Measurements from ENCODE around the gene ANOS1.

DNA sequence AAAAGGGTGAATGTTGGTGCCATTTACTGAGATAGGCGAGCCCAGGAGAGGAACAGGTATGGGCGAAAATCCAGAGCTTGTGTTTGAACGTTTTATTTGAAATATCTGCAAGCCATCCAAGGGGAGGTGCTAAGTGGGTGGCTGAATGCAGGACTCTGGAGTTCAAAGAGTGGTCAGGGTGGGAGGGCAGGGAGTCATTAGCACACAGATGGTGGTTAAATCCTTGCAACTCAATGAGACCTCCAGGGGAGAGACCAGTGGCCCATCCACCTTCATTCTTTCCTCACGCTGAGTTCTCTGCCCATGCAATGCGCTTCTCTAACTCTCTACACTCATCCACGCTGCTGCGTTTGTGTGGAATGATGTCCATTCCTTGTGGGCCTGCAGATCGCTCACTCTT, 166.2 kb downstream of the ANOS1 start:
- TF ChIP-seq POLR2A (IDR thresholded peaks at IDR 0.05; ENCODE audit: low read length) (no peak), GATA1 (IDR thresholded peaks at IDR 0.05; ENCODE audit: low read depth, low read length) (no peak)
